Stimulated activated CD4-positive, alpha-beta T cell treated with anti-CD3 and anti-CD28 coated beads, TNF-alpha, amount 100 ng/mL, for 48 hours (primary cell): ENCODE results near the gene EPB41.

Experiments
- DNase-seq, 3 donors: peaks; one replicate each; pipeline ENCODE4 v3.0.0-alpha.2; 2020; ENCODE audit warnings: low read depth in 3 of 3

The EPB41 gene

DNA sequence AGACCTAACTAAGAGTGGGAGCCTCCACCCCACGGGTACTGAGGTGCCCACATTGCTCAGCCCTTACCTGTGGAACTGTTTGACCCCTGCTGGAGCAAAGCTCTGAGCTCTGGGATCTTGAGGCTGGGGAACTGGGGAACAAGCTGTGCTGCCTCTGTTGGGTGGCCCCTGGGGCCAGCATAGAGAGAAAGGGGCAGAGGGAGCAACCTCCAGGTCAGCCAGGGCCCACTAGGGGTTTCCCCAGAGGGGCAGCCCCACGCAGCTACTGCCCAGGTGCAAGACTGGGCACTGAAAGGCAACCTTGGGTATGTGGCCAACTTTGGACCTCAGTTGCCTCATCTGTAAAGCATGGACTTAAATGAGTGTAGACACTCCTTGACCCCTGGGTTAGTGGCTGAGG lies 23.5 kb upstream of the EPB41 start:
- no peak for DNase-seq

DNA sequence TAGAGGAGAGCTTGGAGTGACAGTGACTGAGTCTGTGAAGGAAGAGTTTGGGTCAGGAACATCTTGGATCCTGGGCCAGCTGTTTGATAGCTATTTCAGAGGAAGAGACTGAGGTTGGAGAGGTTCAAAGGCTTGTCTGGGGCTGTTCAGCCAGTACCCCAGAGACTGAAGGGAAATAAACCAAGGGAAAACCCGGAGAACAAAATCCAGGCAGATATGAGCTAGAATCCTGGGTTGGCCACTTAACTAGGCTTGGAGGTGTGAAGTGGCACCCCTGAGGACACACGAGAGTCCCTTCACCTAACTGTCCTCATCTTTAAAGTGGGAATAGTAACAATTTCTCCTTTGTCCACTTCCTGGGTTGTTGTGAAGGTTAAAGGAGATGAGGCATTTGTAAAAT lies 23.1 kb upstream of the EPB41 start:
- no peak for DNase-seq

DNA sequence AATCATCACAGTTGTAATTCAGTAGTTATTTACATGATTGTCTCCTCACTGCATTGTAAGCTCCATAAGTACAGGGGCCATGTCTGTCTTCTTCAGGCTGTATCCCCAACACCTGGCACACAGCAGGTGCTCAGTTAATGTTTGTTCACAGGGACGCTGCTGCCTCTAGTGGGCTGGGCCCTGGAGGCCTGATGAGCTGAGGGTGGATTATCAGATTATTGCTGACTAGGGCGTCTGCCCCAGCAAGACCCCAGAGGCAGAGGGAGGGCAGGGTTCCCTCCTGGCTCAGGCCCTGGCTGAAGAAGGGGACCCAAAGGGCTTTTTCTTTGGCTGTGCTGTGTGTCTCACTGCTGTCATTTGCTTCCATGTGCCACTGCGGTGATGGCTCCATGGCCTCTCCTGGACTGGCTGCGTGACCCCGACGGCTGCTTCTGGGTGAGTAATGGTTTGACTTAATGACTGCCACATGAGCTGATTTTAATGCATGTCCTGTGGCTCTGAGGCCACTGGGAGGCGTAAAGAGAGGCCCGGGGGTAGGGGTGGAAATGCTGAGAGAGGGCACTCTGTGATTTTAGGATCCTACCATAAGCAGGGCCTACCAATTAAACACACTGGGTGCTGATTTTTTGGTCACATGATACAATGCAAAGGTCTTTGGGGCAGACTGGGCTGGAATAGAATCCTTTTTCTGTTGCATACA lies 20.8 kb upstream of the EPB41 start:
- no peak for DNase-seq

DNA sequence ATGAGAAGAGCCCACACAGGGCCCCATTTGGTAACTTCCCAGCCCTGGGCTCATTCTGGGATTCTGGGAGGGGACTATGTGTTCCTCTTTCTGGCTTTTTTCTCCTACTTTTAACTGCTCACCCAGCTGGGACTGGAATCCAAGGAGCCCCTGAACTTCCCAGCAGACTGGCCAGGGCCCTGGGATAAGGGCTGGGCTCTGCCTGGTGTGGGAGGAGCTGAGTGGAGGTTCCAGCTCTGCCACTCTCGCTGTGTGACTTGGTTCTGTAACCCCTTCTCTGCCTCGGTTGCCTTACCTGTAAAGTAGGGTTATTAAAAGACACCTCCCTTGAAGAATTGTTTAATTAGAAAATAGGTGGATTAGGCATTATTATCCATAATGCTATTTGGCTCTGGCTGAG lies 19.6 kb upstream of the EPB41 start:
- DNase-seq: no peak

DNA sequence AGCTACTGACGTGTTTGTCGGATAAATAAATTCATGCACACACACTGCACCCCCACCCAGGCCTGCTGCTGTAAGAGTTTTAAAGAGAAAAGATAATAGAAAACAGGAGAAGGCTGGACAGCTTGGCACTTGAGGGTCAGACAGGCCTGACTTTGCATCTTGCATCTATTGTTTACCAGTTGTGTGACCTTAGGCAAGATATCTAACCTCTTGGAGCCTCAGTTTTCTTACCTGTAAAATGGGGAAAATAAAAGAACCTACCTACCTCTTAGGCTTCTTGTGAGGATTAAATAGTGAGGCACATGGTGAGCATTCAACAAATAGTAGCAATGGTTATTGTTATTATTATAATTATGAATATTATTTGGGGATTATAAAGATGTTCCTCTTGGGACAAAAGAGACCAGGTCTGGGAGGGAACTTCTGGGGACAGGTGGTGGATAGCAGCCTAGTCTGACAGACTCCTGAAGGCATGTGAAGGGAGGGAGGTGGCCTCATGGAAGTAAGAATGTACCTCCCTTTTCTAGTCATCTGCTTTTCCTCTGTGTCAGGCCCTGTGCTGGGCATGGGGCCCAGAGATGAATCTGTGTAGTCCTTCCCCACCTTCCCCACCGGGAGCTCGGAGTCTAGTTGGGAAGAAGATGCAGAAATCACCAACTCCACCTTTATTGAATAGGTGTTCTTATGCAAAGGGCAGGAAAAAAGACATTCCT lies 18.3 kb upstream of the EPB41 start:
- DNase-seq: no peak

DNA sequence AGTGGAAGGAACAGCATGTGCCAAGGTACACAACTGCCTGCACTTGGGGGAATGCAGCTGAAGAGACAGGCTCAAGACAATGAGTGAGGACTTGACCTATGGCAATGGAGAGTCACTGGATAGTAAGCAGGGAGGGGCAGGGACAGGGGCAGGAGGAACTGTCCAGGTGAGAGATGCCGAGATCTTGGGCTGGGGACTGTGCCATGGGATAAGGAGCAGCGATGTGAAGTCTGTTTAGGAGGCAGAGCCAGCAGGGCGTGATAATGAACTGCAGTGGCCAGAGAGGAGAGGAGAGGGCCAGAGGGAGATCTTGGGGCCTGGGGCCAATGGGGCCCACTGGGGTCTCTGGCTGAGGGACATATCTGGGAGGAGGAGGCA lies 17.8 kb upstream of the EPB41 start:
- no peak for DNase-seq

DNA sequence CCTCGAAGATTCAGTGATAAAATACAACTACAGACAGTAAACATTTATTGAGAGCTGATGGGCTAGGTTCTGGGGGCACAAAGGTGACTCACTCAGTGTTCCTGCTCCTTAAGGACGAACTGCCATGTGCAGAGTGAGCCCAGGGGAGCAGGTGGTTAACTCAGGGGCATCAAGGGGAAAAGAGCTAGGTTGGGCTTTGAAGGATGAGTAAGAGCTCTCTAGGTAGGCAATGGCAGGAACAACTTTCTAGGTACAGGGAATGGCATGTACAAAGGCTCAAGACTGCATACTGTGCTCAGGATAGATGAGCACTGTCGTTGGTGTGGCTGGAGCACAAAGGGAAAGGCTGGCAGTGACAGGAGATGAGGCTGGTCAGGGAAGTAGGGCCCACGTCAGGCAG lies 16.6 kb upstream of the EPB41 start:
- no peak for DNase-seq

DNA sequence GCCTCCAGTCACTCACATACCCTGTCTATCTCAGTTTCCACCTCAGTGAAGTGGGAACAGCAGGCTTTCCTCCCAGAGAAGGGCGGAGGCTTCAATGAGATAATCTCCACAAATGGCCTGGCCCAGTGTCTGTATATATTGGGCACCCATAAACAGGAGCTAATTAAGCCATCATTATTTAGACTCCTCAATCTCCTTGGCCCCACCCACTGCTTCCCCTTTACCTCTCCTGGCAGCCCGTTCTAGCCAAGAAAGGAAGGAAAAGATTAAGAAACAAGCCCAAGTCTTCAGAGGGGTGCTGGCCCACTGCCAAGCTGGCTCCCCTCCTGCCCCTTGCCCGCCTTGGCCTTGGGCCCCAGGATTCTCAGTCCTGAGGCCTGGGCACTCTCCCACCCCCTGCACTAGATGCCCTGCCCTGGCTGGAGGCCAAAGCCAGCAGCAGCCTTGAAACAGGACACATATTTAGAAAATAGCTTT lies 15.9 kb upstream of the EPB41 start:
- DNase-seq: no peak

DNA sequence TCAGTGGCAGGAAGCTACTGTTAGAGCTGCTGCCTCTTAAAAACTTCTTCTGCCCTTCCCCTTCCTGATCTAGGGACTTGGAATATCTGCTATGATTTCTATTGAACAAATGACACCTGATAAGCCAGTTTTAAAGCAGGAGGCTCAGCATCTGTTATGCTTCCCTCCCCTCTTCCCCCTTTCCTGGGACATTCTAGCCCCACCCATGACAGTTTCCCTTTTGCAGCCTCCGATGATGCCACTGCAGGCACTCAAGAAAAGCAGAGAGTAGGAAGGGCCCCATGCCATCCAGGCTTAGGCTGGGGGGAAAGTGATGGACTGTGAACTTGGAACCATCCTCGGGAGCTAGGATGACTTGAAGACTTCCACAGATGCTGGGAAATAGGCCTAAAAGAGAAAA lies 15.1 kb upstream of the EPB41 start:
- DNase-seq: no peak

DNA sequence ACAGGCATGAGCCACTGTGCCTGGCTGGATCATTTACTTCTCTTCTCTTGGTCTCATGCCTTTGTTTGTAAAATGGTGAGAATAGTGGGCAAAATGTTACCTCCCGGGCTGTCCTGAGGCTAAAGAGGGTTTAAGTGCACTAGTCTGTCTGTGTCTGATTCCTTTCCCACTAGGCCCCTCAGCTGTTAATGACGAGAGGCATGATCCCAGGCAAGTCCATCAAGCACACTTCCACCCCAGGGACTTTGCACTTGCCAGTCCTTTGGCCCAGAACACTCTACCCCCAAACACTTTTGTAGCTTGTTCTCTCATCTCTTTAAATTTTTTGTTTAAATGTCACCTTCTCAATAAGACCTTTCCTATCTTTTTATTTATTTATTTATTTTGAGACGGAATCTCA lies 13.8 kb upstream of the EPB41 start:
- no peak for DNase-seq

DNA sequence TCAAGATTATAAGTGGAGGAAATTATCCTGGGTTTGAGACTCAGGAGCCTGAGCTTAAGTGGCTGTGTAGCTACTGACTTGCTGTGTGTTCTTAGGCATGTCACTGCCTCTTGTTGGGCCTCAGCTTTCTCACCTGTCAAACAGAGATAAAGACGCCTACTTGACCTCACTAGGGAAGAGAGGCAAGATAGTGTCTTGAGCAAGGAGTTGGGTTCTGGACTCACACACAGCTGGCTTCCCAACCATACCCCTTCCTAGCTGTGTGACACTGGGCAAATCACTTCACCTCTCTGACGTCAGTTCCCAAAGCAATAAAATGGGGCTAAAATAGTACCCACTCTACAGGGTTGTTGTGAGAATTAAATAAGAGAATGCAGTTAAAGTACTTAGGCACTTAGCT lies 11.6 kb upstream of the EPB41 start:
- no peak for DNase-seq

DNA sequence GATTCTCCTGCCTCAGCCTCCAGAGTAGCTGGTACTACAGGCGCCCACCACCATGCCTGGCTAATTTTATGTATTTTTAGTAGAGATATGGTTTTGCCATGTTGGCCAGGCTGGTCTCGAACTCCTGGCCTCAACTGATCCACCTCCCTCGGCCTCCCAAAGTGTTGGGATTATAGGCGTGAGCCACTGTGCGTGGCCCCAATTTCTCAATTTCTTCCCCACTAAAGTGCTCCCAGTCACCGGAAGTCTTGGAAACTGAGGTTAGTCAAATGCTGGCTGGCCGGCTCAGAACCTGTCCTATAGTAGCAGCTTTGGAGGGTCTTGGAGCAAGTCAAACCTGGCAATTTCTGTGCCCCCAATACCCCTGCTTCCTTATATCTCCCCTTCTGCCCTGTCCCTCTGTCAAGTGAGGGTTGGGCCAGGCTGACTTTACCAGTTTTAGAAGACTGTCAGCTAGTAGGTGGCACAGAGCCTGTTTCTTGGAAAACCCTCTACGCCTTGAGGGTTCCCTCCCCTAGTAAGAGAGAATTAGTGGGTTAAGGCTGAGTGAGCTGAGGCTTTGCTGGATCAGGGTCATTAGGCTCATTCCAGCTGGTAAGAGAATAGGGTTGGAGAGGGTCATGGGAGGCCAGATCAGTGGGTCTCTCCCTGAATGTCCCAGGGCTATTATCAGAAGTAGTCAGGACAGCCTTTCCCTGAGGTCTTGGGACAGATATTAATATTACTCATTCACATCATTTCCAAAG lies 8.3 kb upstream of the EPB41 start:
- DNase-seq: no peak

DNA sequence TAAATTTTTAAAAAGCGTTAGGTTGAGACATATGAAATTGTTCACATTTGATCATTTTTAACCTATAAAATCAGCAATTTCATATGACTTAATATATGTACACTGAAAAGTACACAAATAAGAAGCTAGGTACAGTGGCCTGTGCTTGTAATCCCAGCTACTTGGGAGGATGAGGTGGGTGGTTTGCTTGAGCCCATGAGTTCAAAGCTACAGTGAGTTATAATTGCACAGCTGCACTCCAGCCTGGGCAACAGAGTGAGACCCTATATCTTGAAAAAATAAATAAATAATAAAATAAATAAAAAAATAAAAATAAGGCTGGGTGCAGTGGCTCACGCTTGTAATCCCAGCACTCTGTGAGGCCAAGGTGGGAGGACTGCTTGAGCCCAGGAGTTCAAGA lies 5.2 kb upstream of the EPB41 start:
- no peak for DNase-seq

DNA sequence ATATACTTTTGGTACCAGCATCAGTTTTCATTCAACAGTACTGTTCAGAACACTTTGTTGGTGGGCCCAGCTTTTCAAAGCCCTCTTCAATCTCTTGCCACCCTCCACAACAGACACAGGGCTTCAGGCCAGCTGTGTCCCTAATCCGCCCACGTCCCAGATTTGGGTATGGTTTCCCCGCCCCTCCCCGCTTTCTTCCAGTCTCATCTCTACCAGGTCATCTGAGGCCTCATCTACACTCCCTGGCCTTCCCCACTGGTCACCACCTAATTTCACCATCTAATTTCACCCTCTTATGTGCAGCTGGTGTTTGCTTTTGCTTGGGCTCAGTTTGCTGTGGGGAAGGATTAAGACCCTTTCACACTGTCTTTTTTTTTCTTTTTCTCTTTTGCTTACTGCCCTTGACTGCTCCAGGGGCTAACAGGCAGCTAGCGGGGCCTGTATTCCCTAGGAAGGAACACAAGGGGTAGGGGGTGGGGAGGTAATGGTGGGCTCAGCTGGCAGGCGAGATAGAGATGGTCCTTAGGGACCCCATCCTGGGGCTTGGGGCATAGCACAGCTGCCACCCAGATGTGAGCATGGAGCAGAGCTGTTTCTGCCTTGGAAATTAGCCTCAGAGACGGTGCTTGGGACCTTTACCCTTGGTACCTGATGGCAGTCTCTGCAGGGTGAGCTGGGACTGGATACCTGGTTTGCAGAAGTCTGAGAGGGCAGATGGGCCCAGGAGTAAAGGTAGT lies 3.8 kb upstream of the EPB41 start:
- DNase-seq: no peak

DNA sequence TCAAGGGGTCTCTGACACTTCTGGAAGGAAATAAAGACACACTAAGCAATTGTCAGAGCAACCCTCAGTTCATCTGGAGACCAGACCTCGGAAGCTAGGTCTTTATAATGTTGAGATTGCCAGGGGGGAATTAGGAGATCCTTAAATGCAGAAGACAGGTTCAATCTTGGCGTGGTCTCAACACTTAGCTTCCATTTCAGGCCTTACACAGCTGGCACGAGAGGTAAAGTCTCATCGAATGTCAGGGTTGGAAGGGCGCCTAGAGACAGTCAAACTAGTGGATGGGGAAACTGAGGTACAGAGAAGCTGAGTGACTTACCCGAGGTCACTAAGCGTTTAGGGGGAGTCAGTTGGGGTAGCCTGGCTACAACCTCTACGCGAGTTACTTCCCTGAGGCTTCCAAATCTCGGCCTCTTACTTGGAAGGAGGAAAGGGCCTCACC lies 562 bp upstream of the EPB41 start:
- DNase-seq: no peak

DNA sequence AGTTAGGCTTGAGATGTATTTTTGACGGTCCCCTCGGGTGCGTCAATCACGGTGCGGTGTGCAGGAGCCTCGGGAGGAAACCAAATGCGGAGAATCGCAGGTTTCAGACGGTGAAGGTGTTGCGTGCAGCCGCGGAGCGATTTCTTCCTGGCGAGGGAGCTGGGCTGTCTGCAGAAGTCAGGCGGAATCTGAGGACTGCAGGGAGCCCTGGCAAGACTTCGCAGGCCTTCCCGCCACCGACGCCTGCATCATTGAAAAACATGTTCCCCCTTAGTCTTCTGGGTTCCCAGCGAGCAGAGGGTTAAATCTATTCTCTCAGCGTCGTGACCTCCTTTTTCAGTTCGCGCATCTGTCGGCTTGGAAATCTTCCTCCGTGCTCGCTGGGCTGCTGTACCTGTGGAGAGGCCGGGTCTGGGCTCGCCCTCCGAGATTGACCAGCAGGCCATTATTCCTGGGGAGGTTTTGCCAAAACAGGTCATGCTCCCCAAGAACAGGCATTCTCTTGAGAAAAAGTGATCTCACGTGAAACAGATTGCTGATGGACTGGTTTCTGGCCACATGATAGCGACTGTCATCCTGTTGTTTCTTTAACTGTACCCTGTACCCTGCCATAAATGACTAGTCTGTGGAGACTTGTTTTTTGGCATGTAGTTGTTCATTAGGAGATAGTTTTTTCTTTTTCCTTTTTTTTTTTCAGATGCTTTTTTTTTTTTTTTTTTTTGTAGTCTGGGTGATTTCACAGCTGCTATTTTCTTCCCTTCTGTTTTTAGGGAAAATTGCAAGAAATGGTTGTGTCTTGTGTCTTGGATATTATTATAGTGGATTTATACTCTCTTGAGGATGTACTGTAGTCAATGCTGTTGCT lies 894 bp downstream of the EPB41 start:
- peak in 2 of 3 donors; percentile 16 to 42 for DNase-seq

DNA sequence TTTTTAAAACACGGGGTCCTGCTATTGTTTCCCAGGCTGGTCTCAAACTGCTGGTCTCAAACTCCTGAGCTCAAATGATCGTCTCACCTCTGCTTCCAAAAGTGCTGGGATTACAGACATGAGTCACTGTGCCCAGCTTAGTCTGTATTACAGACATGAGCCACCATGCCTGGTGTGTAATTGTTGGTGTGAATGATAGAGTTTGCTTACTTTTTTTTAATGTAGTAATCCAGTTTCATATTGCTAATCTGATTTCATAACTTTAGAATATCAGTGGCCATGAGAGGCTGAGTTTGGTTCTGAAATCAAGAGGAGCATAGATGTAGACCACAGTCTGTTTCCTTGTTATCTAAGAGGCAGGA lies 3.4 kb downstream of the EPB41 start:
- DNase-seq: peak in 1 of 3 donors; percentile 14

DNA sequence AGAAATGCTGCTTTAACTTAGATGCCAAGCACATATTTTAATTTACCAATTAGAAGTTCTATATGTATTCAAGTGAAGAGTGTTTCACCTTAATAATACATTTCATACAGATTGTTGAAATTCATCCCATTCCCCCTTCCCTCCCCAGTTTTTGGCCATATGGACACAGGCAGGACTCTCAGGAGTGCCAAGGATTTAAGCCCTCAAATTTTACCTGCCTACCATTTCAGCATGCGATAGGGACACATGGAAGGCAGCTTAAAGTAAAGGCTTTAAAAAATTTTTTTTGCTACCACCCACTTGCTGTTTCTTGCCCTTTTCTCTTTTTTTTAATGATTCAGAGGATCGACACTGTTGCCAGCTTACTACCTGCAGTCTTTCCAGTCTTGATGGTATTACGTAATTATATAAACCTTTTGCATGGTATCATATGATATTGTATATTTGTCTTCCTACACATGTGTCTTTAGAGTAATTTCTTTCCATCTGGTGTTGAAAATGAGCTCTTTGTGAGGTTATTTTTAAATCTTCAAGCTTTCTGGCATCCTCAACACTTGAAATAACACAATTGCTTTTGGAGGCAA lies 7.0 kb downstream of the EPB41 start:
- no peak for DNase-seq

DNA sequence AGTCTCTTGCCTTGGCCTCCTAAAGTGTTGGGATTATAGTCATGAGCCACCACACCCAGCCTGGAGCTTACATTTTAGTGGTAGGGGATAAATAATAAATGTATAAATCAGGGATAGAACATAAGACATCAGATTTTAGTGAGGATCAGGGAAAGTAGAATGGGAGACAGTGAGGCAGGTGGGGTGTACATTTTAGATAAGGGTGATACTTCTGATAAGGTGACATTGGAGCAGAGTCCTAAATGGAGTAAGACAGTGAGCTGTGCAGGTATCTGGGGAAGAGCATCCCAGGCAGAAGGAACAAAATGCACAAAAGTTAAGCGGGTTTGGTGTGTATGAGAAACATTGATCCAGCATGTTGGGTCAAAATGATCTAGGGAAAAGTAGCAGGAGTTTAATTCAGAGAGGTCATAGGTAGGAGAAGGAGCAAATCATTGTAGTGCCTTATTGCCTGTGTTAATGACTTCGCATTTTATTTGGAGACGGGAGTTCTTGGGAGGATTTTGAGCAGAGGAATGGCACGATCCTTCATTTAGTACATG lies 11.1 kb downstream of the EPB41 start:
- DNase-seq: no peak

DNA sequence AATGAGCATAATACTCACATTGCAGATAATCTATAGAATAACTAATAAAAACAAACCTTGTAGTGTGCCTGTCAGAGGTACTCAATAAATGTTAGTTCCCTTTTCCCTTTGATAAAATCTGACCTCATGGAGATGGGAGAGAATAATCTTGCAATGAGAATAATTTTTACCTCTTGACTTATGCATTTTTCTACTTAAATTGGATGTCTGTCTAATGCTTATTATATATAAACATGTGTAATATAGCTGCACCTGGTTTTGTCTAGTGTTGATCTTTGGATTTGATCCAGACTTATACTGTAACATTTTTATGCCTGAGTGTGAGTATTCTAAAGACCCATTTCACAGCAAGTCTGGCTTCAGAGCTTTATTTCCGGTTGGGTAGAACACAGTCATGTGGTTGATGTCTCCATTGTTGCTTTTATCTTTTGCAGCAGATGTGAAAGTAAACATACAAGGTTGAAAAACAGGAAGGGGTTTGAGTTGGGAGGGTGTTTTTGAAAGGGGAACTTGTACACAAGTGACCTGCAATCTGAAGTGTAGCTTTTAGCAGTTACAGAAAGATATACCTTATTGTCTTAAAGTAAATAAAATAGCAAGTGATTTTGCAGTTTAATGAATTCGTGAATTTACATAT lies 12.4 kb downstream of the EPB41 start:
- DNase-seq: no peak
